ENCODE data around the gene PLPP7.

The PLPP7 gene

DNA sequence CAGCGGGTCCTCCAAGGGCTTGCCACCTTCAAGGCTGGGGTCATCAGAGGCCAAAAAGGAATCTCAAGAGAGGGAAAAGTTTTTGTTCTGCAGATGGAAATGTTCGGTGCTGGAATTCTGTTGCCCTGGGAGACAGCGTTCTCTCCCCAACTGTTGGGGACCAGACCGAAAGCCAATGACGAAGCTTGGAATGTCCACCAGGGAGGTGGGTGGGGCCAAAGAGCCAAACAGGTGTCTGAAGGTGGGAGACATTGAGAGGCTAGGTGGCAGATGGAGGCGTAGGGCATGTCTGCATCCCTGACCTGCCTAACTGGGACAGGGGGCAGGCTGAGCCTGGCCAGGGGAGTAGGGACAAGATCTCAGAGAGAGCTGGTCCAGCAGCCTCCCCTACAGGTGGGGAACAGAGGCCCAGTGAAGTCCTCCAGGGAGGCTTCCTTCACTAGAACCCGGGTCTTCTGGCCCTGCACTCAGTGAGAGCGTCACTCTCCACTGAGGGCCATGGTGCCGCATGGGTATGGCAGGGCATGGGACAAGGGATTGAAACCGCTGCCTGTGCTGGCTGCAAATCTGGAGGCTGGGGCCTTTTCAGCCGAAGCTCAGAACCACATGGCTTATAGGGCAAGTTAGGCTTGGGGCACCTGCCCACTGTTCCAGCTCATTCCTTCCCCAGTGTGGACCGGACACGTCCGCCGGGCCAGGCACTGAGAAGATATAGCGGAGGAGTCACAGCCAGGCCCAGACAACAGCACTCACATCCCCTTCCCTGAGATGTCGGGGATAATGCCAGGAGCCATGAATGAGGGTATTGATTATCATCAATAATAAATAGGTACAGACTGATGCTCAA is 8.2 kb upstream of the PLPP7 start:
- DNase-seq (ENCODE audit: low read depth) = no peak

DNA sequence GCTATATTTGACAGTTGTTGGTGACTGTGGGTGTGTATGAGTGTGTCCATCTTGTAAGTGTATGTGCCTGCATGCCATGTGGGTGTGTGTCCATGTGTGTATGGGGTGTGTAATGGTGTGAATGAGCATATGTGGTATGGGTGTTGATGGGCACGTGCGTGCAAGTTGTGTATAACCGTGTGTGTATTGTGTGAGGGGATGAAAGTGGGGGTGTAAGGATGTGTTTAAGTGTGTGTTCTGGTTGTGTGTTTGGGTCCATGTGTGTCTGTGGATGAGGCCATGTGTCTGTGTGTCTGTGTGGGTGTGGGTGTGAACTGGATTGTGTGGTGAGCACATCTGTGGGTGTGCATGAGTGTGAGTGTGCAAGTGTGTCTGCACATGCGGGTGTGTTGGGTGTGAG is 7.3 kb upstream of the PLPP7 start:
- DNase-seq (ENCODE audit: low read depth) = no peak

DNA sequence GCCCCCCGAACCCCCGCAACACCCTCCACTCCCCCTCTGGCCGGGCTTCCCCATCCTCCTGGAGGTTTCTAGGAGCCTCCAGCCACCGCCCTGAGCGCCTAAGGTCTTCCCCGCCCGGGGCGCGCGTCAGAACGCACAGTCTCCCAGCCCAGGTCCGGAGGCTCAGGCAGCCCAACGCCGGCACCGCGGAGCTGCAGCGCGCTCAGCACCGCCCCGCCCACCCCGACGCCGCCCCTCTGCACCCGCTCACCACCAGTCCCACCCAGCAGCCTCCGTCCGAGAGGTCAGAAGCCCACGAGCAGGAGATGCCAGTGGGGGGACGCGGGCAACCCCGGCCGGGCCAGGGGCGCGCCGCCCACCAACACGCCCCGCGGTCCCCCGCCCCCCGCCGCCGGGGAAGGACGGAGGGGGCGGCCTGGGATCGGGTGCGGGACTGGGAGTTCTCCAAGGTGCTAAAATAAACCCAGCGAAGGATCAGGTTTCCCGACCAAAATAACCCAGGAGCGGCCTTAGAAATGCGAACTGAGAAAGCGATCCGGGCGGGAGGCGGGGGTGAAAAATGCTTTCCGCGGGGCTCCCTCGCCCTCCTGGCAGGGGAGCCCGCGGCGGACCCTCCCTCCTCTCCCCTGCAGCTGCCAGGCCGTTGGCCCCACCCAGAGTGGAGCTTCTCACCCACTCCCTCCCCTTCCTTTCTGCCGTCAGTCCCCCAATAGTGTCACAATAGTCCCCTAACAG is 6.7 kb upstream of the PLPP7 start:
- DNase-seq (ENCODE audit: low read depth) = no peak

DNA sequence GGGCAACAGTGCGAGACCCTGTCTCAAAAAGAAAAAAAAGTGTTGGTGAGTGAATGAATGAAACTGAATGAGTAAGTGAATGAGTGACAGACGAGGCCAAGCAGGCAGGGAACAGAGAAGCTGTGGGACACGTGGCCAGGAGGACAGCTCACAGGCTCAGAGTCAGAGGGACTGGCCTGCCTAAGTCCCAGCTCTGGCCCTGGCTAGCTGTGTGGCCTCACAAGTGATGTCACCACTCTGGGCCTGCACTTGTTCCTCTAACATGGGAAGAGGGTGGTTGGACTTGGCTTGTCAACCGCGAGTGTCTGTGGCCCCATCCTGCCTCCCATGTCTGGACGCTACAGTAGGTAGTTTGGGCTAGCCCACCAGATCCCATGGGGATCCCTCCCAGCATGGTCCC is 4.7 kb upstream of the PLPP7 start:
- no peak for DNase-seq (ENCODE audit: low read depth)

DNA sequence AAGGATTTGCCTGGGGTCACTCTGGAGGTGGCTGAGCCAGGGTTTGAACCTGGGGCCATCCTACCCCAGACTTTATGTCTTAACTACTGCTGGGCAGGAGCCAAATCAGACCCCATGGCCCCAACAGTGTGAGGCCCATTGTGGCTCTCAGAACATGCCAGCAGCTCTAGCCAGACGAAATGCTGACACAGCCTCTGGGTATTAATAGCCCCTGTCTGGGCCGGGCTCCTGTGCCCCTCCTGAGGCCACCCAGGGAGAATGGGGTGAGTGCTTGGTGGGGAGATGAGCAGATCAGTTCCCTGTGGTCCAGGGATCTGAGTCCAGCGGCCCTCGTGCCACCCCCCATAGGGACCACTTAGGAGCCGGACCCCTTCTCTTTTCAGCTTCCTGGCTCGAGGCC is 2.2 kb upstream of the PLPP7 start:
- no peak for DNase-seq (ENCODE audit: low read depth)

DNA sequence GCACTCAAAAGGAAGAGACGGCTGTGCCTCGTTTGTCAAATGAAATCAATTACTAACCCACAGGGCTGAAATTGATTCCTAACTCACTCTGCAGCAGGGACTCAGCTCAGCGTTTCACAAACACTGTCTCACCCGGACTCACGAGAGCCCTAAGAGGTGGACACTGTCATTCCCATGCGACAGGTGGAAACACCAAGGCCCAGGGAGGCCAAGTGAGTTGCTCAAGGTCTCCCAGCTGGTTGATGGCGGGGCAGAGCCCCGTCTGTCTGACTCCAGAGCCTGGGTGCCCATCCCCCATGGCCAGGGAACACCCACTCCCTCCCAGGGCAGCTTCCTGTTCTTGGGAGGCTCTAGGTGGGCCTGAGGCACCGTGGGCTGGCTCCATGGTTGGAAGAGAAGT is 1.3 kb upstream of the PLPP7 start:
- DNase-seq (ENCODE audit: low read depth) = no peak

DNA sequence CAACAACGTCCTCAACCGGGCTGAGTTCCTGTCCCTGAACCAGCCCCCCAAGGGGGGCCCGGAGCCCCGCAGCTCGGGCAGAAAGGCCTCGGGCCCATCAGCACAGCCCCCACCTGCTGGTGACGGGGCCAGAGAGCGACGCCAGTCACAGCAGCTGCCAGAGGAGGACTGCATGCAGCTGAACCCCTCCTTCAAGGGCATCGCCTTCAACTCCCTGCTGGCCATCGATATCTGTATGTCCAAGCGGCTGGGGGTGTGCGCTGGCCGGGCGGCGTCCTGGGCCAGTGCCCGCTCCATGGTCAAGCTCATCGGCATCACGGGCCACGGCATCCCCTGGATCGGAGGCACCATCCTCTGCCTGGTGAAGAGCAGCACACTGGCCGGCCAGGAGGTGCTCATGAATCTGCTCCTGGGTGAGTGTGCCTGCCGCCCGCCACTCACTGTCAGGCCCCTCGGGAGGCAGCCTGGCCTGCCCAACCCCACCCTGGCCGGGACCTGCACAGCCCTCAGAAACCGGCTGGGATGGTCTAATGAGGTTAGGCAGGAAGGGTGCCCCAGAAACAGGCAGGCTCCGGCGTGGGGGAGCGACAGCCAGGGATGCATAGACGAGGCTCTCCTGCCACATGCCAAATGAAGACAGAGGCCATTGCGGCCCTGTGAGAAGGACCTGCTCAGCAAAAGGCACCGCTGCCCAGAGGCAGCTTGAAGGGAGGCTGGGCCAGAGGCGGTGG is 678 bp downstream of the PLPP7 start:
- DNase-seq (ENCODE audit: low read depth) = no peak

DNA sequence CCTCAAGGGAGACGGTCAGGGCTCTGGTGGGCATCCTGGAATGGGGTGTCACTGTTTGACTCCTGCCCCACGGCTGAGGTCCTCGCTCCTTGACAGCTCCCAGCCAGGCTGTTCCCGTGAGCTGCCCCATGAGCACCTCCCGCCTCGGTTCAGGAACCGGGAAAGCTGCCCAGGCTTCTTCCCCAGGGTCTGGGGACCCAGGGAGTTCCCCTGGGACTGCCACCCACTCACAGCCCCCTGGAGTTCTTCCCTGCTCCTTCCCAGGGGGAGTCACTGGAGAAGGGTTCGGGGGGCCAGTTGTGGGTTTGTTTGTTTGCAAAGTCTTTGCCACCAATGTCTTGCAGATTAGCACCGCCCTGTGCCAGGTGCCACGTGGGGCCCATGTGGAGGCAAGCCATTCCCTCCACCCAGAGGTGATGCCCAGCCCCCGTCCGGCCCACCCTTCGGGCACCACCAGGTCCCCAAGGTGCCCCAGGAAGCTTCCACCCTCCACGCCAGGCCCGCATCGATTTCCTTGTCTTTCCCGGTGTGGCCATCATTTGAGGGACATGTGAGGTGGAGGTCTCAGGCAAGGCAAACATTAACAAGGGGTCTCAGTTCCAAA is 1.3 kb downstream of the PLPP7 start:
- DNase-seq (ENCODE audit: low read depth) = no peak

DNA sequence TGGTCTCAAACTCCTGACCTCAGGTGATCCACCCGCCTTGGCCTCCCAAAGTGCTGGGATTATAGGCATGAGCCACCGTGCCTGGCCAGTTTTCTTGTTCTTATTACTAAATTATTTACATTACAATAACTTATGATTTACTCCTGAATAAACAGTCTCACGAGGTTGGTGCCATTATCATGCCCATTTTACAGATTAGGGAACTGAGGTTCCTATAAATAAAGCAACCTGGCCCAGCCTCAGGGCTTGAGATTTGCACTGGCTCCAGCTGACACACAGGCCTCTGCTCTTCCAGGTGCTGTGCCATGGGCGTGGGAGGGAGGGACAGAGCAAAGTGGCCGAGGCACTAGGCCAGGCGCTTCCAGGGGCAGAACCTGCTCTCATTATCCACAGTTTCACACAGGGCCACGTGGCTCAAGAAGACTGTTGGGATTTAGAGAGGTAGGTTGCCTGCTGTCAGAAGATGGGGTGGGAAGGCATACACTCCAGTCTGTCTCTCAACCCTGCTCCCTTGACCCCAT is 2.3 kb downstream of the PLPP7 start:
- DNase-seq (ENCODE audit: low read depth) = no peak

DNA sequence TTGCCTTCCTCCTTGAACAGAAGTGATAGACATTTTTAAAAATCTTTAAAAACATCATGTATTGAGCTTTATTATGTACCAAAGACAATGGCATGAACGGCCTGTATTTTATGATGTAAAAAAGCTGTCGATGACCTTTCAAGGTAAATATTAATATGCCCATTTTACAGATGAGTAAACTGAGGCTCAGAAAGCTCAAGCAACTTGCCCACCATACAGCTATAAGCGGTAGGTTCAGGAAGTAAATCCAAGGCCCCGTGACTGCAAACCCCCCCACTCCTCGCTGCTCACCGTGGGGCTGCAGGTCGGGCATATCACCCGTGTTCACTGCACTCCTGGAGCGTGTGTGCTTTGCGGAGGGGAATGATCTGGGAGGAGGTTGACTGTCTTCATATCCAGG is 3.4 kb downstream of the PLPP7 start:
- DNase-seq (ENCODE audit: low read depth) = no peak

DNA sequence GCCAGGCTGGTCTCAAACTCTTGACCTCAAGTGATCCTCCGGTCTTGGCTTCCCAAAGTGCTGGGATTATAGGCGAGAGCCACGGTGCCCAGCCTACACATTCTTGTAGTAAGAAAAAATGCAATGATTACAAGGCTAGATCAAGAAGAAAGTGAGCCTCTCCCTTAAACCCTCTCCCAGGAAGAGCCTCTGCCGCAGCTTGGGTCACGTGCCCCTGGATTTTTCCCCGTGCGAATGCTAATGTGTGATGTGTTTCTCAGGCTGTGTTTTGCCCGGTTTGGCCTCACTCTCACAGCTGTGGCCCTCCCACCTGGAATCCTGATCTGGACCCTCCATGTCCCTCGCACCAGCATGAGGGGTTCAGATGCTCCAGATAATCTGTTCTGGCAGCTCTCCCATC is 6.9 kb downstream of the PLPP7 start:
- DNase-seq (ENCODE audit: low read depth) = no peak

DNA sequence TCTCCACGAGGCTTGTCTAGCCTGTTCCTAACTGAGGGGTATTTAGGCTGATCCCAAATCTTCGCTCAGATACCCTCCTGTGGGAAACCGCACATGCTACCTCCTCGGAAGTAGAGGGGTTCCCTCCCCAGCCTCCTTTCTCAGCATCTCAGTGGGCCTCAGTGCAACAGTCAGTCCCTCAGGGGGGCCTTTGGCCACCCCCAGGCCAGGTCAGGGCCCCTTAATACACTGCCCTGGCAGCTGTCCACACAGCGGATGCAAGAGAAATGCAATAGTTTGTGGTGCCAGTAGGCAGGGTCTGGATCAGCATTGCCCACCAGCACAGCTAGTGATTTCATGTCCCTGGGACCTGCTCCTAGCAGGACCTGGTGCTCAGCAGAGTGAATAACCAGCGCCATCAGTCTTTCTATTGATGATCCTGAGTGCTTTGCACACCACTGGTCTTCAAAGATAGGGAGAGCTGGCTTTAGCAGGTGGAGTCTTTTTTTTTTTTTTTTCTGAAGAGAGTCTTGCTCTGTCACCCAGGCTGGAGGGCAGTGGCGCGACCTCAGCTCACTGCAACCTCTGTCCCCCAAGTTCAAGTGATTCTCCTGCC is 7.5 kb downstream of the PLPP7 start:
- no peak for DNase-seq (ENCODE audit: low read depth)

DNA sequence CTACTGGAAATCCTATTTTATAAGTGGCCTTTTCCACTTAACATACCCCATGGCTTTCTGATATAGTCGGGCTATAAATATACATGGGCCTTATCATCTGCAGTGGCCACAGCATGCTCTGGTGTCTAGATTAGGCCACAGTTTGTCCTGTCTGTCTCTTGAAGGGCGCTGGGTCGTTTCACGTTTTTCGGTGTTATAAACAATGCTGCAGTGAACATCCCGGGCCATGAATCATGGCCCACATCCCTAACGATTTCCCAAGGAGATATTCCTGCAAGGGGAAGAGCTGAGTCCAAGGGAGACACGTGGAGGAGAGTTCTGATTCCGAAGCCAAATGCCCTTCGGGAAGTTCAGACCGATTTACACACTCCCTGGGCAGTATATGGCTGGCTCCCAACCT is 8.4 kb downstream of the PLPP7 start:
- DNase-seq (ENCODE audit: low read depth) = no peak

DNA sequence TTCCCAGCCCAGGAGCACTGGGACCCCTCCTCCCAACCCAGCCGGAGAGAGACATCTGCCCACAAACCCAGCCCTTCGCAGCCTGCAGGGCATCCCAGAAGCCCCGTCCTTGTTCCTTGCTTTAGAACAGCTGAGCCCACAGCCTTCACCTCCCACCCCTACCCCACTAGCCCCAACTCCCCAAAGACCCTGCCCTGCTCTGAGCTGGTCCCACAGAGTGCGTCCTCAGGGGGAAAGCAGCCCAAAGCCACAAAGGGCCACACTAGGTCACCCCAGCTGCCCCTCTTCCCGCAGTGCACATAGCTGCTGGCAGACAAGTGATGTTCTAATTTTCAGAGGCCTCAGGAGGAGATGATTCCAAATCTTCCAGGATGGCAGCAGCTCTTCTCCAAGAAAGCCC is 8.8 kb downstream of the PLPP7 start:
- no peak for DNase-seq (ENCODE audit: low read depth)

DNA sequence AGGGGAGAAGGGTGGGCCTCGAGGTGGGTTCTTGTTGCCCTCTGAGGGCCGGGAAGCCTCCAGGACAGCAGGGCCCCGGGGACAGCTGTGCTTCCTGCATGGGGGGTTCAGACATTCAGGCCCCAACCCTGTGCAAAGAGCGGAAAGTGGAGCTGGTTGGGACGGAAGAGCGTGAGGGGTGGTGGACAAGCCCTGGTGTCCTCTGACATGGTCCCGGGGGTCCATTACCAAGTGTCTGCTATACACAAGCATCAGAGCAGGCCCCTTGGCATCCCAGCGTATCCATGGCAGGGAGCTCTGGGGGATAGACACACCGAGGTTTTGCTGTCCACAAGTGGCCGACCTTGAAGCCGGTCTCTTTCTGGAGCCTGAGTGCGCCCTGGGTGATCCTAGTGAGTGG is 9.3 kb downstream of the PLPP7 start:
- no peak for DNase-seq (ENCODE audit: low read depth)

DNA sequence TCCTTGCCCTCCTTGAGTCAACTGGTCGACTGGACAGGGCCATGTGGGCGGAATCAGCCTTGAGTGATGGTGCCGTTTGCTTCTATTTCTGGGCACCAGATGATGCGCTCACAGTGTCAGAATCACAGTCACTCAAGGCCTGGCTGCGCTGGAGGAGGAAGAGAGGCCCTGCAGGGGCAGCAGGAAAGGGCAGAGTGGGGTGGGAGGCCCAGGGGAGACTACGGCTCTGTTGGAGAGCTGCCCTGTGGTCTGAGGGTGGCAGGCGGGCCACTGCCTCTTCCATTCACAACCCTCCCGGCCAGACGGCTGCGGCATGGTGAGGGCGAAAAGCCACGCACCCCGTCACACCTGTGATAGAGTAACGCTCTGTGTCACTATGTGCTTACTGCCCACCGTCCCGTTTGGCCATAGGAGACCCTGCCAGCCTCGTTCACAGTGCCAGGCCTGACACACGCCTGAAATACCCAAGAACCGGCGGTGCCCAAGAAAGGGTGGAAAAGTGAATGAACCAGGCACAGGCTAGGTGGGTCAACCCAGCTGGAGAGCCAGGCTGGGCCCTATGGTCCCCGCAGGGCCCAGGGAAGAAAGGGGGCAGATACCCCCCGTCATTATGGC is 9.9 kb downstream of the PLPP7 start:
- DNase-seq (ENCODE audit: low read depth) = no peak

DNA sequence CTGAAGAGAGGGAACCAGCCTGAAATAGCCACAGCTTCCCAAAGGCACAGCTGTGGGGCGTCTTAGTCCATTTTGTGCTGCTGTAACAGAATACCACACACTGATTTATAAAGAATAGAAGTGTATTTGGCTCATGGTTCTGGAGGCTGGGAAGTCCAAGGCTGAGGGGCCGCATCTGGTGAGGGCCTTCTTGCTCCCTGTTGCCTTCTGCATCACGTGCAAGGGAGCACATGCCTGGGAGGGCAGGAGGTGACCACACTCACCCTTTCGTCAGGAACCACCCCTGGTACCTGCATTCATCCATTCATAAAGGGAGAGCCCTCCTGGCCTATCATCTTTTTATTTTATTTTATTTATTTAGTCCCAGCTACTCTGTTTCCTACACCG is 10.4 kb downstream of the PLPP7 start:
- DNase-seq (ENCODE audit: low read depth) = no peak

DNA sequence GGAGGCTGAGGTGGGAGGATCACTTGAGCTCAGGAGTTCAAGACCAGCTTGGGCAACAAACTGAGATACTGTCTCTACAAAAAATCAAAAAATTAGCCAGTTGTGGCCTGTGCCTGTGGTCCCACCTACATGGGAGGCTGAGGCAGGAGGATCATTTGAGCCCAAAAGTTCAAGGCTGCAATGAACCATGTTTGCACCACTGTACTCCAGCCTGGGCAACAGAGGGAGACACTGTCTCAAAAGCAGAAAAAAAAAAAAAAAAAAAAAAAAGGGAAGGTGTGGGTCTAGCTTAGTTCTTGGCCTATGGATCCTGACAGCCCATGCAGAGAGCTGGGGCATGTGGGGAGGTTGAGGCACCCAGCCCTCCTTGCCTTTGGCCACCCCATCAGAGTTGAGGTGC is 10.9 kb downstream of the PLPP7 start:
- DNase-seq (ENCODE audit: low read depth) = no peak

DNA sequence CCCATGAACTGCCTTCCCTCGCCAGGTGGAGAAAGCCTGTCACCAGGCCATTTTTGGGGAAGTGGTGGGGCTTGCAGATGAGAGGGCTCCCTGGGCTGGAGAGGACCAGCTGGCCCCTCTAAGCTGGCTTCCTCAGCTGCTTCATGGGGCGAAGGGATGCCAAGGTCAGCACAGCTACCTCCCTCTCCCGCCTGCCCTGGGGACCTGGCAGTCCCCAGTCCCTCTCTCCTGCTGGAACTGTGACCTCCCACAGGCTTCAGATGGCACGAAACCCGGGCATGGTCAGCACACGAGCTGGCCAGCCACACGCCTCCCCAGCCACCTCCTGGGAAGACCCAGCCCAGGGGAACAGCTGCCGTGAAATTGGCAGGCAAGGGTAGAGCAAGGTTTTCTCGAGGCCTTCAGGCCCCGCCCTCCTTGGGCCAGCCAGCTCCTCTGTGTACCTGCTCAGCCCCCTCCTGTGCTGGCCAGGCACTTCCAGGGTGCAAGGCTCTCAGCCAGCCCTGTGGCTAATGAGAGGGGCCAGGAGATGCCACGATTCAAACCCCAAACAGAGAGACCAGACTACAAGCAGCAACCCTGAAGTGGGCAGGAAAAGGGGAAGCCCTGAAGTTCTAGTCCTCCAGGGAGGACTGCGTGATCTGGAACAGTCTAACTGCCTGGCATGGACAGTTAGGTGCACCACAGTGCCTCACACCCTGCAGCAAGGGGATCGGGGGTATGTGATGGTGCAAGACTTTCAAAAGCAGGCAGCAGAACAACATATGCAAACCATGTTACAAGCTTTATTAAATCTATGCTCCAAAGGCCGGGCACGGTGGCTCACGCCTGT is 12.9 kb downstream of the PLPP7 start:
- no peak for DNase-seq (ENCODE audit: low read depth)
